ENCODE measurements around the gene MMP24OS.

The MMP24OS gene

DNA sequence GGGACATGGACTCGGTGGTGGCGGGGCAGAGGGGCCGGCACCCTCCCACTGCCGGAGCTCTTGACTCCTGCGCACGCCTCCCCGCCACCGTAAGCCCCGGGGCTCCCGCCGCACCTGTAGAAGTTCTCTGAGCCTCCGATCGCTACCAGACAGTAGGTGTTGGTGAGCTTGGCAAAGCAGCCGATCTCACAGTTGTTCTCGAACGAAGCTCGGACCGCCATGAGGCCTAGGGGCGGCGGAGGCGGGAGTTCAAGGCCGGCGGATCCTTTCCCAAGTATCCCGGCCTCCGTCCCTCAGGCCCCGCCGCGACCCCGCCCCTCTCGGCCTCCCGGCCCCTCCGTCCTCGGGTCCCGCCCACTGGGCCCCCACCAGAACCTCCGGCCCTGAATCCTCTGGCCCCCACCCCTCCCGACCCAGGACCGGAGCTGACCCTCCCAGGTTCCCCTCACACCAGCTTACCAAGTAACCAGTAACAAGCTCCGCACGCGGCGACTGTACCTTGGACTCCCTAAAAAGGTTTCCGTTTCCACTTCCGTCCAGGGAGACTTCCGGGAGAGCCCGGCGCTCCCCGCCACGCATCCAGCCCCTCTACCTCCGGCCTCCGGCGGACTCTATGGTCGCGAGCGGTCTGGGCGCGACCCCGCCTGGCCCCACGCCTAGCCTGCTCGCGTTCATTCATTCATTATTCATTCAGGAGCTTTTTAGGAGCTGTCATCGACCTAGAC, 6.5 kb upstream of the MMP24OS start, which contains the start of gene EIF6:
TSS of gene EIF6 (minus strand) at position 506 of the 725 bp plus-strand sequence. CDS start at position 221, 285 bp downstream.
- H3K27me3 ChIP-seq (ENCODE audit: insufficient read depth, poor library complexity, severe bottlenecking) = no peaks in the 10 kb centered on the region
- H3K4me3 ChIP-seq (replicated peaks; ENCODE audit: insufficient read depth, low read length) = peak within 1 kb of the TSS; percentile 94
- DNase-seq (ENCODE audit: low read depth in 1 of 2, low spot score in 1 of 2) = peak; percentile 87 to 98
- TF ChIP-seq, protein P1, sequence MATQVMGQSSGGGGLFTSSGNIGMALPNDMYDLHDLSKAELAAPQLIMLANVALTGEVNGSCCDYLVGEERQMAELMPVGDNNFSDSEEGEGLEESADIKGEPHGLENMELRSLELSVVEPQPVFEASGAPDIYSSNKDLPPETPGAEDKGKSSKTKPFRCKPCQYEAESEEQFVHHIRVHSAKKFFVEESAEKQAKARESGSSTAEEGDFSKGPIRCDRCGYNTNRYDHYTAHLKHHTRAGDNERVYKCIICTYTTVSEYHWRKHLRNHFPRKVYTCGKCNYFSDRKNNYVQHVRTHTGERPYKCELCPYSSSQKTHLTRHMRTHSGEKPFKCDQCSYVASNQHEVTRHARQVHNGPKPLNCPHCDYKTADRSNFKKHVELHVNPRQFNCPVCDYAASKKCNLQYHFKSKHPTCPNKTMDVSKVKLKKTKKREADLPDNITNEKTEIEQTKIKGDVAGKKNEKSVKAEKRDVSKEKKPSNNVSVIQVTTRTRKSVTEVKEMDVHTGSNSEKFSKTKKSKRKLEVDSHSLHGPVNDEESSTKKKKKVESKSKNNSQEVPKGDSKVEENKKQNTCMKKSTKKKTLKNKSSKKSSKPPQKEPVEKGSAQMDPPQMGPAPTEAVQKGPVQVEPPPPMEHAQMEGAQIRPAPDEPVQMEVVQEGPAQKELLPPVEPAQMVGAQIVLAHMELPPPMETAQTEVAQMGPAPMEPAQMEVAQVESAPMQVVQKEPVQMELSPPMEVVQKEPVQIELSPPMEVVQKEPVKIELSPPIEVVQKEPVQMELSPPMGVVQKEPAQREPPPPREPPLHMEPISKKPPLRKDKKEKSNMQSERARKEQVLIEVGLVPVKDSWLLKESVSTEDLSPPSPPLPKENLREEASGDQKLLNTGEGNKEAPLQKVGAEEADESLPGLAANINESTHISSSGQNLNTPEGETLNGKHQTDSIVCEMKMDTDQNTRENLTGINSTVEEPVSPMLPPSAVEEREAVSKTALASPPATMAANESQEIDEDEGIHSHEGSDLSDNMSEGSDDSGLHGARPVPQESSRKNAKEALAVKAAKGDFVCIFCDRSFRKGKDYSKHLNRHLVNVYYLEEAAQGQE (IDR thresholded peaks at IDR 0.05; ENCODE audit: insufficient replicate concordance, low read depth) = peak; percentile 35
- TF ChIP-seq POLR2AphosphoS5 (IDR thresholded peaks at IDR 0.05; ENCODE audit: low read depth) = peak; percentile 65
- peak; percentile 92 for TF ChIP-seq GABPA (IDR thresholded peaks at IDR 0.05; ENCODE audit: low read depth)
- TF ChIP-seq, protein P2, sequence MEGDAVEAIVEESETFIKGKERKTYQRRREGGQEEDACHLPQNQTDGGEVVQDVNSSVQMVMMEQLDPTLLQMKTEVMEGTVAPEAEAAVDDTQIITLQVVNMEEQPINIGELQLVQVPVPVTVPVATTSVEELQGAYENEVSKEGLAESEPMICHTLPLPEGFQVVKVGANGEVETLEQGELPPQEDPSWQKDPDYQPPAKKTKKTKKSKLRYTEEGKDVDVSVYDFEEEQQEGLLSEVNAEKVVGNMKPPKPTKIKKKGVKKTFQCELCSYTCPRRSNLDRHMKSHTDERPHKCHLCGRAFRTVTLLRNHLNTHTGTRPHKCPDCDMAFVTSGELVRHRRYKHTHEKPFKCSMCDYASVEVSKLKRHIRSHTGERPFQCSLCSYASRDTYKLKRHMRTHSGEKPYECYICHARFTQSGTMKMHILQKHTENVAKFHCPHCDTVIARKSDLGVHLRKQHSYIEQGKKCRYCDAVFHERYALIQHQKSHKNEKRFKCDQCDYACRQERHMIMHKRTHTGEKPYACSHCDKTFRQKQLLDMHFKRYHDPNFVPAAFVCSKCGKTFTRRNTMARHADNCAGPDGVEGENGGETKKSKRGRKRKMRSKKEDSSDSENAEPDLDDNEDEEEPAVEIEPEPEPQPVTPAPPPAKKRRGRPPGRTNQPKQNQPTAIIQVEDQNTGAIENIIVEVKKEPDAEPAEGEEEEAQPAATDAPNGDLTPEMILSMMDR (IDR thresholded peaks at IDR 0.05; ENCODE audit: insufficient read depth, low read length) = no peak
- TF ChIP-seq SPI1 (IDR thresholded peaks at IDR 0.05; ENCODE audit: borderline replicate concordance, low read depth) = peak; percentile 70
- peak within 1 kb of the TSS; percentile 82 for H3K27ac ChIP-seq (replicated peaks)

DNA sequence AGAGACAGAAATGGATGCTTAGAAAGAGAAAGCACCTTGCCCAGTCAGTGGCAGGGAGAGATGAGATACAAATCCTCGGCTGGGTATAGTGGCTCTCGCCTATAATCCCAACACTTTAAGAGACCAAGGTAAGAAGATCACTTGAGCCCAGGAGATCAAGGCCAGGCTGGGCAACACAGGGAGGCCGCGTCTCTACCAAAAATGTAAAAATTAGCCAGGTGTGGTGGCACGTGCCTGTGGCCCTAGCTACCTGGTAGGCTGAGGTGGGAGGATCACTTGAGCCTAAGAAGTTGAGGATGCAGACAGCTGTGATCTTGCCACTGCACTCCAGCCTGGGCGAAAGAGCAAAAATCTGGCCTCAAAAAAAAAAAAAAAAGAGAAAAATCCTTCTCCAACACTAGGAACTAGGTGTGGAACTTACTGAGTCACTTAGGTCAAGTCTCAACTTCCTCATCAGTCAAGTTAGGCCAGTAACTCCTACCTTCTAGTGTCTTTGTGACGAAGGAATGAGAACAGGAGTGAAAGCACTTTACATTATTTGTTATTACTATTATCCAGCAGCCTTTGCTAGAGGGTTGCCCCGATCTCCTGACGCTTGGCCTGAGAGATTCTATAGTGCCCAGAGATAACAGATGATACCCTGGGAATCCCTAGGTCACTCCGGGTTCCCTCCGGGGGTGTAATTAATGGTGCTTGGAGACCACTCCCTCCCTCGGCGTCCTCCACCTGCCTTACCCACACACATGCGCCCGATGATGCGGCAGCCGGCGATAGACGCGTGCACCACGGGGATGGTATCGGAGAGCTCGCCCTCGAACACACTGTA, 5.7 kb upstream of the MMP24OS start:
- TF ChIP-seq SPI1 (IDR thresholded peaks at IDR 0.05; ENCODE audit: borderline replicate concordance, low read depth) (no peak), POLR2AphosphoS5 (IDR thresholded peaks at IDR 0.05; ENCODE audit: low read depth) (no peak), GABPA (IDR thresholded peaks at IDR 0.05; ENCODE audit: low read depth) (no peak)
- TF ChIP-seq, protein P2 (IDR thresholded peaks at IDR 0.05; ENCODE audit: insufficient read depth, low read length) = no peak
- TF ChIP-seq, protein P1 (IDR thresholded peaks at IDR 0.05; ENCODE audit: insufficient replicate concordance, low read depth) = no peak
- peak; percentile 28 to 40 for DNase-seq (ENCODE audit: low read depth in 1 of 2, low spot score in 1 of 2)
- peak overlapping the region; percentile 94 for H3K4me3 ChIP-seq (replicated peaks; ENCODE audit: insufficient read depth, low read length)
- H3K27ac ChIP-seq (replicated peaks) = peak overlapping the region; percentile 82
- H3K27me3 ChIP-seq (ENCODE audit: insufficient read depth, poor library complexity, severe bottlenecking) = no peaks in the 10 kb centered on the region

DNA sequence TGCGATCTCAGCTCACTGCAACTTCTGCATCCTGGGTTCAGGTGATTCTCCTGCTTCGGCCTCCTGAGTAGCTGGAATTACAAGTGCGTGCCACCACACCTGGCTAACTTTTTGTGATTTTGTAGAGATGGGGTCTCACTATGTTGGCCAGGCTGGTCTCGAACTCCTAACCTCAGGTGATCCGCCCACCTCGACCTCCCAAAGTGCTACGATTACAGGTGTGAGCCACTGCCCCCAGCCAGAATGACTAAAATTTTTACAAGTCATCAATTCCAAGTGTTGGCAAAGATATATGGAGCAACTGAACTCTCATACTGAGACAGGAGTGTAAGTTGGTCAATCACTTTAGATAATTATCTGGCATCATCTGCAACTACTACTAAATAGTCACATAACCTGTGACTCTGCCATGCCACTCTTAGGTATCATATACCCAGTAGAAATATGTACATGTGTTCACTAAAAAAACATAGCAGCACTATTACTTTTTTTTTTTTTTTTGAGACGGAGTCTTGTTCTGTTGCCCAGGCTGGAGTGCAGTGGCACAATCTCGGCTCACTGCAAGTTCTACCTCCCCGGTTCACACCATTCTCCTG, 3.7 kb upstream of the MMP24OS start:
- Histone ChIP-seq H3K4me3 (replicated peaks; ENCODE audit: insufficient read depth, low read length) (no peak overlapping the region), H3K27ac (replicated peaks) (no peak overlapping the region), H3K27me3 (ENCODE audit: insufficient read depth, poor library complexity, severe bottlenecking) (no peaks in the 10 kb centered on the region)
- no peak for DNase-seq (ENCODE audit: low read depth in 1 of 2, low spot score in 1 of 2)
- no peak for TF ChIP-seq GABPA (IDR thresholded peaks at IDR 0.05; ENCODE audit: low read depth)
- TF ChIP-seq, protein P1 (IDR thresholded peaks at IDR 0.05; ENCODE audit: insufficient replicate concordance, low read depth) = no peak
- TF ChIP-seq, protein P2 (IDR thresholded peaks at IDR 0.05; ENCODE audit: insufficient read depth, low read length) = no peak
- TF ChIP-seq SPI1 (IDR thresholded peaks at IDR 0.05; ENCODE audit: borderline replicate concordance, low read depth) = no peak
- no peak for TF ChIP-seq POLR2AphosphoS5 (IDR thresholded peaks at IDR 0.05; ENCODE audit: low read depth)
